T47D (cell line): ENCODE data around the gene CAVIN2.

Source experiments
- DNase-seq, 2 experiments: peaks; one replicate each; pipeline versions ENCODE4 v3.0.0 to v3.0.0-alpha.2; 2011 to 2012; ENCODE audit warnings: low read depth in 1 of 2, low spot score in 1 of 2
- JUND ChIP-seq: IDR thresholded peaks from 2 replicates; pipeline ENCODE4 v1.6.1; 2012; ENCODE audit warnings: low read depth
- in situ Hi-C: cut with HindIII; loops from 2 replicates; pipeline ENCODE4 v1.10.0; 2016; ENCODE audit warnings: low sequenced_read_pairs, low pct_unique_long_range_greater_than_20kb

CAVIN2 gene

GRCh38 chr2:191878548-191879279, 31.8 kb upstream of the CAVIN2 start:
- no peak for TF ChIP-seq JUND
- DNase-seq, result no peak
- in situ Hi-C loops, result no loop called here

GRCh38 chr2:191877875-191878274, 31.0 kb upstream of the CAVIN2 start:
- in situ Hi-C loops, result no loop called here
- no peak for DNase-seq
- no peak for TF ChIP-seq JUND

- TF ChIP-seq JUND, result no peak
- DNase-seq, result no peak
- in situ Hi-C loops, result no loop called here
These were observed 29.0 kb upstream of the CAVIN2 start for GRCh38 chr2:191875859-191876258.

GRCh38 chr2:191870744-191871143, 23.9 kb upstream of the CAVIN2 start:
- in situ Hi-C loops, result no loop called here
- TF ChIP-seq JUND, result no peak
- DNase-seq, result no peak

- DNase-seq, result no peak
- no peak for TF ChIP-seq JUND
- in situ Hi-C loops, result no loop called here
These were observed 22.9 kb upstream of the CAVIN2 start for GRCh38 chr2:191869781-191870180.

GRCh38 chr2:191869178-191869577, 22.3 kb upstream of the CAVIN2 start:
- in situ Hi-C loops, result no loop called here
- peak in 1 of 2 experiments; percentile 33 for DNase-seq
- no peak for TF ChIP-seq JUND

GRCh38 chr2:191867507-191867847, 20.6 kb upstream of the CAVIN2 start:
- TF ChIP-seq JUND, result no peak
- DNase-seq, result no peak
- in situ Hi-C loops, result no loop called here

- TF ChIP-seq JUND, result no peak
- DNase-seq, result peak in 1 of 2 experiments; percentile 61
- in situ Hi-C loops, result no loop called here
These were observed 20.0 kb upstream of the CAVIN2 start for GRCh38 chr2:191866675-191867506.

- no peak for TF ChIP-seq JUND
- in situ Hi-C loops, result no loop called here
- DNase-seq, result no peak
These were observed 19.3 kb upstream of the CAVIN2 start for GRCh38 chr2:191866195-191866594.

- no peak for DNase-seq
- in situ Hi-C loops, result no loop called here
- TF ChIP-seq JUND, result no peak
These were observed 17.9 kb upstream of the CAVIN2 start for GRCh38 chr2:191864628-191865374.

- TF ChIP-seq JUND, result no peak
- in situ Hi-C loops, result no loop called here
- no peak for DNase-seq
These were observed 17.1 kb upstream of the CAVIN2 start for GRCh38 chr2:191863988-191864387.

- no peak for DNase-seq
- in situ Hi-C loops, result no loop called here
- no peak for TF ChIP-seq JUND
These were observed 15.4 kb upstream of the CAVIN2 start for GRCh38 chr2:191862156-191862775.
